ENCODE results near the gene DNAJC3.

Gene DNAJC3

GRCh38 chr13:95676762-95677563 lies at the start of gene DNAJC3:
Gene DNAJC3 (plus strand): TSS chr13:95677139. CDS start chr13:95677256, 117 bp downstream.
- peak within 1 kb of the TSS; percentile 94 for H3K27ac ChIP-seq
- peak; percentile 93 for TF ChIP-seq ZFX (IDR thresholded peaks at IDR 0.05)
- no peak for TF ChIP-seq CTCF (conservative IDR thresholded peaks at IDR 0.05)

GRCh38 chr13:95627590-95627989 lies 49.3 kb upstream of the DNAJC3 start:
- TF ChIP-seq ZFX (IDR thresholded peaks at IDR 0.05) (no peak), CTCF (conservative IDR thresholded peaks at IDR 0.05) (no peak)
- H3K27ac ChIP-seq = no peak overlapping the region

GRCh38 chr13:95628488-95628887 lies 48.5 kb upstream of the DNAJC3 start:
- TF ChIP-seq CTCF (conservative IDR thresholded peaks at IDR 0.05) = no peak
- TF ChIP-seq ZFX (IDR thresholded peaks at IDR 0.05) = no peak
- H3K27ac ChIP-seq = no peak overlapping the region

GRCh38 chr13:95629071-95629470 lies 47.9 kb upstream of the DNAJC3 start:
- TF ChIP-seq CTCF (conservative IDR thresholded peaks at IDR 0.05) = no peak
- no peak for TF ChIP-seq ZFX (IDR thresholded peaks at IDR 0.05)
- H3K27ac ChIP-seq = no peak overlapping the region

- H3K27ac ChIP-seq = no peak overlapping the region
- TF ChIP-seq ZFX (IDR thresholded peaks at IDR 0.05) = no peak
These were observed 46.3 kb upstream of the DNAJC3 start for GRCh38 chr13:95630593-95630992.

- H3K27ac ChIP-seq = no peak overlapping the region
- TF ChIP-seq CTCF (conservative IDR thresholded peaks at IDR 0.05) (no peak), ZFX (IDR thresholded peaks at IDR 0.05) (no peak)
These were observed 40.1 kb upstream of the DNAJC3 start for GRCh38 chr13:95636853-95637252.

GRCh38 chr13:95641291-95642027 lies 35.5 kb upstream of the DNAJC3 start:
- TF ChIP-seq CTCF (conservative IDR thresholded peaks at IDR 0.05) = no peak
- TF ChIP-seq ZFX (IDR thresholded peaks at IDR 0.05) = no peak

More at GRCh38 chr13:95641291-95642027, 35.5 kb upstream of the DNAJC3 start:
- H3K27ac ChIP-seq = no peak overlapping the region

All from C4-2B (cell line).